Measurements from ENCODE around the gene EHD2.

DNA sequence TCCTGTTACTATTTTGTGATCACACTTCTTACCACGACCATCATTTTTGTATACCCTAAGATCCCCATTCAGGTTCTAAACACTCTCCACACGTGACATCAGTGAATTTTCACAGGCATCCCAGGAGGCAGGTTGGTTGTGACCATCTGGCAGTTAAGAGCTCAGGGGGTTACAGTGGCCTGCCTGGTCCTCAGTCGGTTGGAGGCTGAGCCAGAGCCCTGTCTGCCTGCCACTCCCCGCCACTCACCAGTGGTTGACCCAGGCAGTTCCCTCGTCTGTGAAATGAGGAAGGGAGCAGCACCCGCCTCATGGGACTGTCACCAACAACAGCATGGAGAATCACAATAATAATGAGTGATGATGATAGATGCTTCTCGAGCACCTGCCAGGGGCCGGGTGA, 36.4 kb upstream of the EHD2 start:
- TF ChIP-seq, protein P1, sequence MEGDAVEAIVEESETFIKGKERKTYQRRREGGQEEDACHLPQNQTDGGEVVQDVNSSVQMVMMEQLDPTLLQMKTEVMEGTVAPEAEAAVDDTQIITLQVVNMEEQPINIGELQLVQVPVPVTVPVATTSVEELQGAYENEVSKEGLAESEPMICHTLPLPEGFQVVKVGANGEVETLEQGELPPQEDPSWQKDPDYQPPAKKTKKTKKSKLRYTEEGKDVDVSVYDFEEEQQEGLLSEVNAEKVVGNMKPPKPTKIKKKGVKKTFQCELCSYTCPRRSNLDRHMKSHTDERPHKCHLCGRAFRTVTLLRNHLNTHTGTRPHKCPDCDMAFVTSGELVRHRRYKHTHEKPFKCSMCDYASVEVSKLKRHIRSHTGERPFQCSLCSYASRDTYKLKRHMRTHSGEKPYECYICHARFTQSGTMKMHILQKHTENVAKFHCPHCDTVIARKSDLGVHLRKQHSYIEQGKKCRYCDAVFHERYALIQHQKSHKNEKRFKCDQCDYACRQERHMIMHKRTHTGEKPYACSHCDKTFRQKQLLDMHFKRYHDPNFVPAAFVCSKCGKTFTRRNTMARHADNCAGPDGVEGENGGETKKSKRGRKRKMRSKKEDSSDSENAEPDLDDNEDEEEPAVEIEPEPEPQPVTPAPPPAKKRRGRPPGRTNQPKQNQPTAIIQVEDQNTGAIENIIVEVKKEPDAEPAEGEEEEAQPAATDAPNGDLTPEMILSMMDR (IDR thresholded peaks at IDR 0.05; ENCODE audit: low read length) = no peak
- no peak for TF ChIP-seq EZH2 (optimal IDR thresholded peaks at IDR 0.05; ENCODE audit: low read depth, low read length)

All from MM.1S (cell line).